Measurements from ENCODE around the gene BCKDHB. TPM values are rescaled to one million over a fixed set of nuclear protein-coding genes. Genes with fewer than 3 reads are reported as not detected.

Gene BCKDHB
- total RNA-seq, 4 donors from 2014 or later = 1.6 to 6.9 (median 4.8) TPM

GRCh38 chr6:80366714-80367113 lies 260.2 kb downstream of the BCKDHB start:
- Histone ChIP-seq H3K4me1 (peaks cover 0 to 3% of the 10 kb centered on the region in 2 donors), H3K36me3 (no peaks in the 10 kb centered on the region), H3K27me3 (no peaks in the 10 kb centered on the region), H3K9me3 (no peaks in the 10 kb centered on the region), H3K27ac (no peak overlapping the region), H3K4me3 (no peak overlapping the region)
- ATAC-seq (no peak), DNase-seq (no peak)
- intact Hi-C loops (cut with DNase I; ENCODE audit: low total_unique reads) (no loop called here), in situ Hi-C loops (cut with MboI; ENCODE audit: low sequenced_read_pairs in 4 of 4) (no loop called here)
- TF ChIP-seq CTCF (IDR thresholded peaks at IDR 0.05 in 4 of 5, conservative IDR thresholded peaks at IDR 0.05 in 1 of 5) = no peak
- TF ChIP-seq POLR2A (IDR thresholded peaks at IDR 0.05) = no peak

- Histone ChIP-seq H3K27me3 (no peaks in the 10 kb centered on the region), H3K27ac (no peak overlapping the region), H3K4me3 (no peak overlapping the region), H3K4me1 (no peaks in the 10 kb centered on the region), H3K9me3 (no peaks in the 10 kb centered on the region), H3K36me3 (no peaks in the 10 kb centered on the region)
- no peak for TF ChIP-seq POLR2A (IDR thresholded peaks at IDR 0.05)
- no peak for TF ChIP-seq CTCF (IDR thresholded peaks at IDR 0.05 in 4 of 5, conservative IDR thresholded peaks at IDR 0.05 in 1 of 5)
- in situ Hi-C loops (cut with MboI; ENCODE audit: low sequenced_read_pairs in 4 of 4) (no loop called here), intact Hi-C loops (cut with DNase I; ENCODE audit: low total_unique reads) (no loop called here)
- ATAC-seq = no peak
- DNase-seq = no peak
Observed at GRCh38 chr6:80376411-80376810, 269.9 kb downstream of the BCKDHB start.

DNA sequence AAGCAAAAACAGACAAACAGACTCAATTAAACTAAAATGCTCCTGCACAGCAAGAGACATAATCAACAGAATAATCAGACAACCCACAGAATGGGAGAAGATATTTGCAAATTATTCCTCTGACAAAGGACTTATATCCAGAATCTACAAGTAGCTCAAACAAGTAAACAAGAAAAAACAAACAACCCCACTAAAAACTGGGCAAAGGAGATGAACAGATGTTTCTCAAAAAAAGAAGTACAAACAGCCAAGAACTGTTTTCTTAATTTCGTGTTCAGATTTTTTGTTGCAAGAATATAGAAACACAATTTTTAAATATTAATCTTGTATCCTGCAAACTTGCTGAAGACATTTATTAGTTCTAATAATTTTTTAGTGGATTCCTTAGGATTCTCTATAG lies 274.1 kb downstream of the BCKDHB start:
- in situ Hi-C loops (cut with MboI; ENCODE audit: low sequenced_read_pairs in 4 of 4) (no loop called here), intact Hi-C loops (cut with DNase I; ENCODE audit: low total_unique reads) (no loop called here)
- Histone ChIP-seq H3K4me3 (no peak overlapping the region), H3K27ac (no peak overlapping the region), H3K9me3 (no peaks in the 10 kb centered on the region), H3K4me1 (no peaks in the 10 kb centered on the region), H3K27me3 (no peaks in the 10 kb centered on the region), H3K36me3 (no peaks in the 10 kb centered on the region)
- TF ChIP-seq CTCF (IDR thresholded peaks at IDR 0.05 in 4 of 5, conservative IDR thresholded peaks at IDR 0.05 in 1 of 5) (no peak), POLR2A (IDR thresholded peaks at IDR 0.05) (no peak)
- DNase-seq (no peak), ATAC-seq (no peak)

- ATAC-seq (no peak), DNase-seq (no peak)
- intact Hi-C loops (cut with DNase I; ENCODE audit: low total_unique reads) = no loop called here
- H3K9me3 ChIP-seq = no peaks in the 10 kb centered on the region
- no peaks in the 10 kb centered on the region for H3K36me3 ChIP-seq
- H3K4me3 ChIP-seq = no peak overlapping the region
- H3K27me3 ChIP-seq = no peaks in the 10 kb centered on the region
- H3K4me1 ChIP-seq = no peaks in the 10 kb centered on the region
- in situ Hi-C loops (cut with MboI; ENCODE audit: low sequenced_read_pairs in 4 of 4) = no loop called here
- no peak overlapping the region for H3K27ac ChIP-seq
- TF ChIP-seq CTCF (IDR thresholded peaks at IDR 0.05 in 4 of 5, conservative IDR thresholded peaks at IDR 0.05 in 1 of 5) = no peak
- no peak for TF ChIP-seq POLR2A (IDR thresholded peaks at IDR 0.05)
Observed at GRCh38 chr6:80382811-80383210, 276.3 kb downstream of the BCKDHB start.

- no peaks in the 10 kb centered on the region for H3K27me3 ChIP-seq
- intact Hi-C loops (cut with DNase I; ENCODE audit: low total_unique reads) = no loop called here
- in situ Hi-C loops (cut with MboI; ENCODE audit: low sequenced_read_pairs in 4 of 4) = no loop called here
- no peak overlapping the region for H3K27ac ChIP-seq
- no peak for DNase-seq
- TF ChIP-seq CTCF (IDR thresholded peaks at IDR 0.05 in 4 of 5, conservative IDR thresholded peaks at IDR 0.05 in 1 of 5) (no peak), POLR2A (IDR thresholded peaks at IDR 0.05) (no peak)
- H3K9me3 ChIP-seq = no peaks in the 10 kb centered on the region
- no peak overlapping the region for H3K4me3 ChIP-seq
- no peak for ATAC-seq
- H3K36me3 ChIP-seq = no peaks in the 10 kb centered on the region
- no peaks in the 10 kb centered on the region for H3K4me1 ChIP-seq
Observed at GRCh38 chr6:80388507-80388906, 282.0 kb downstream of the BCKDHB start.

All from gastrocnemius medialis (tissue), 4 donors.